H9 (cell line): ENCODE data around the gene GNLY. TPM values are rescaled to one million over a fixed set of nuclear protein-coding genes. Genes with fewer than 3 reads are reported as not detected.

Experiments used
- DNase-seq: peaks from one replicate; pipeline ENCODE4 v3.0.0-alpha.2; 2017
- H2AFZ ChIP-seq: one replicate; pipeline ENCODE4 v1.6.1; 2013; ENCODE audit warnings: mild to moderate bottlenecking, low read length, control low read depth, moderate library complexity
- H2AK5ac ChIP-seq: 2 replicates; pipeline ENCODE4 v1.6.1; 2013; ENCODE audit warnings: low read length, control low read depth, mixed read lengths; ENCODE audit not compliant: insufficient read length
- H2BK120ac ChIP-seq: one replicate; pipeline ENCODE4 v1.6.1; 2013; ENCODE audit warnings: low read depth, mild to moderate bottlenecking, low read length, control low read depth, inconsistent platforms; ENCODE audit not compliant: poor library complexity, severe bottlenecking
- H2BK12ac ChIP-seq: 2 replicates; pipeline ENCODE4 v1.6.1; 2013; ENCODE audit warnings: low read length, control low read depth, mixed read lengths, low read depth; ENCODE audit not compliant: insufficient read length
- H2BK15ac ChIP-seq: 2 replicates; pipeline ENCODE4 v1.6.1; 2013; ENCODE audit warnings: low read depth, low read length, control low read depth
- H2BK20ac ChIP-seq: one replicate; pipeline ENCODE4 v1.6.1; 2013; ENCODE audit warnings: low read depth, mild to moderate bottlenecking, low read length, control low read depth, inconsistent platforms; ENCODE audit not compliant: poor library complexity, severe bottlenecking
- H2BK5ac ChIP-seq: 2 replicates; pipeline ENCODE4 v1.6.1; 2013; ENCODE audit warnings: low read length, control low read depth, mixed read lengths; ENCODE audit not compliant: insufficient read length
- H3K14ac ChIP-seq: 2 replicates; pipeline ENCODE4 v1.6.1; 2013; ENCODE audit warnings: low read length, control low read depth; ENCODE audit not compliant: insufficient read depth
- H3K18ac ChIP-seq: 2 replicates; pipeline ENCODE4 v1.6.1; 2013; ENCODE audit warnings: low read depth, mild to moderate bottlenecking, mixed read lengths, low read length, control low read depth; ENCODE audit not compliant: insufficient read length
- H3K23ac ChIP-seq: 2 replicates; pipeline ENCODE4 v1.6.1; 2013; ENCODE audit warnings: low read length, control low read depth, mixed read lengths, low read depth; ENCODE audit not compliant: insufficient read length
- H3K23me2 ChIP-seq: 2 replicates; pipeline ENCODE4 v1.6.1; 2013; ENCODE audit warnings: low read depth, mild to moderate bottlenecking, mixed read lengths, low read length, control low read depth; ENCODE audit not compliant: insufficient read length, poor library complexity, severe bottlenecking
- H3K27ac ChIP-seq: 2 replicates; pipeline ENCODE4 v1.5.1; 2013; ENCODE audit warnings: low read length, control low read depth, mixed read lengths, low read depth; ENCODE audit not compliant: insufficient read length
- H3K27me3 ChIP-seq: 2 replicates; pipeline ENCODE4 v1.6.1; 2013; ENCODE audit warnings: low read length, control low read depth, inconsistent platforms; ENCODE audit not compliant: insufficient read depth
- H3K4ac ChIP-seq: 2 replicates; pipeline ENCODE4 v1.6.1; 2013; ENCODE audit warnings: low read depth, mild to moderate bottlenecking, control low read depth, inconsistent platforms, low read length, moderate library complexity
- H3K4me1 ChIP-seq: 2 replicates; pipeline ENCODE4 v1.6.1; 2013; ENCODE audit warnings: low read length, control low read depth, inconsistent platforms; ENCODE audit not compliant: insufficient read depth
- H3K4me2 ChIP-seq: 2 replicates; pipeline ENCODE4 v1.6.1; 2013; ENCODE audit warnings: low read length, control low read depth, mixed read lengths; ENCODE audit not compliant: insufficient read length, insufficient read depth
- H3K56ac ChIP-seq: 2 replicates; pipeline ENCODE4 v1.6.1; 2013; ENCODE audit warnings: low read depth, mild to moderate bottlenecking, mixed read lengths, low read length, control low read depth; ENCODE audit not compliant: insufficient read length
- H3K79me1 ChIP-seq: 2 replicates; pipeline ENCODE4 v1.6.1; 2013; ENCODE audit warnings: low read depth, mild to moderate bottlenecking, moderate library complexity, low read length, control low read depth, inconsistent platforms; ENCODE audit not compliant: insufficient read depth, poor library complexity, severe bottlenecking
- H3K79me2 ChIP-seq: 2 replicates; pipeline ENCODE4 v1.6.1; 2013; ENCODE audit warnings: low read length, control low read depth, inconsistent platforms; ENCODE audit not compliant: insufficient read depth
- H3K9ac ChIP-seq: 2 replicates; pipeline ENCODE4 v1.6.1; 2013; ENCODE audit warnings: low read length, control low read depth, mixed read lengths; ENCODE audit not compliant: insufficient read length; ENCODE audit errors: extremely low read depth
- H3K9me3 ChIP-seq: one replicate; pipeline ENCODE4 v1.6.1; 2013; ENCODE audit warnings: low read depth, low read length, inconsistent platforms; ENCODE audit not compliant: control insufficient read depth
- H3T11ph ChIP-seq: one replicate; pipeline ENCODE4 v1.6.1; 2013; ENCODE audit warnings: mild to moderate bottlenecking, low read length, control low read depth, inconsistent platforms
- H4K20me1 ChIP-seq: one replicate; pipeline ENCODE4 v1.6.1; 2013; ENCODE audit not compliant: control insufficient read depth, insufficient read length, insufficient read depth
- H4K5ac ChIP-seq: 2 replicates; pipeline ENCODE4 v1.6.1; 2013; ENCODE audit warnings: low read depth, mild to moderate bottlenecking, mixed read lengths, low read length, control low read depth; ENCODE audit not compliant: insufficient read length
- H4K8ac ChIP-seq: replicated peaks from 2 replicates; pipeline ENCODE4 v1.6.1; 2013; ENCODE audit warnings: low read length, control low read depth, mixed read lengths, low read depth; ENCODE audit not compliant: insufficient read length
- H4K91ac ChIP-seq: 2 replicates; pipeline ENCODE4 v1.6.1; 2013; ENCODE audit warnings: low read depth, mild to moderate bottlenecking, moderate library complexity, mixed read lengths, low read length, control low read depth; ENCODE audit not compliant: insufficient read length
- H3K27ac Mint-ChIP-seq, 3 experiments: 2 replicates in 2 of 3; 3 replicates in 1 of 3; pipeline ENCODE4 v1.8.0; 2020 to 2021; ENCODE audit warnings: mixed read lengths in 3 of 3, mild to moderate bottlenecking in 1 of 3, moderate library complexity in 1 of 3
- H3K27me3 Mint-ChIP-seq: 2 replicates; pipeline ENCODE4 v1.8.0; 2021; ENCODE audit warnings: low read depth, mild to moderate bottlenecking, moderate library complexity, mixed read lengths
- H3K36me3 Mint-ChIP-seq, 3 experiments: 2 replicates in 2 of 3; 3 replicates in 1 of 3; pipeline ENCODE4 v1.8.0; 2020 to 2021; ENCODE audit warnings: low read depth in 3 of 3, mixed read lengths in 3 of 3; ENCODE audit not compliant: insufficient read depth in 1 of 3
- H3K4me1 Mint-ChIP-seq, 2 experiments: 2 replicates each; pipeline ENCODE4 v1.8.0; 2020; ENCODE audit warnings: mixed read lengths in 2 of 2
- H3K4me3 Mint-ChIP-seq, 2 experiments: 2 replicates in 1 of 2; 3 replicates in 1 of 2; pipeline ENCODE4 v1.8.0; 2020 to 2021; ENCODE audit warnings: mild to moderate bottlenecking in 2 of 2, mixed read lengths in 2 of 2, moderate library complexity in 1 of 2
- H3K9me3 Mint-ChIP-seq, 2 experiments: 2 replicates in 1 of 2; 3 replicates in 1 of 2; pipeline ENCODE4 v1.8.0; 2020; ENCODE audit warnings: mild to moderate bottlenecking in 2 of 2, mixed read lengths in 2 of 2, moderate library complexity in 1 of 2
- WGBS: extraction: QIAGEN DNeasy Blood & Tissue Kit; methylation state at CpG from one replicate; pipeline ENCODE4 v1.1.7; 2013; ENCODE audit warnings: missing lambda C conversion rate, low lambda C conversion rate, mixed read lengths; ENCODE audit not compliant: insufficient read length; ENCODE audit errors: extremely low coverage; 5-methylcytosine and 5-hydroxymethylcytosine counted together
- total RNA-seq: library from RNA; stranded (reverse); gene quantifications from 2 replicates; pipeline ENCODE4 v1.2.1, GENCODE V29; 2021
- TF ChIP-seq, protein P1 (sequence below): fragments of 200-600 bp; sonication (generic); conservative IDR thresholded peaks from 3 replicates; pipeline ENCODE4 v1.8.0; 2021; ENCODE audit warnings: antibody characterized with exemption, mild to moderate bottlenecking

Gene GNLY
- total RNA-seq, 1 experiment from 2014 or later = not detected

DNA sequence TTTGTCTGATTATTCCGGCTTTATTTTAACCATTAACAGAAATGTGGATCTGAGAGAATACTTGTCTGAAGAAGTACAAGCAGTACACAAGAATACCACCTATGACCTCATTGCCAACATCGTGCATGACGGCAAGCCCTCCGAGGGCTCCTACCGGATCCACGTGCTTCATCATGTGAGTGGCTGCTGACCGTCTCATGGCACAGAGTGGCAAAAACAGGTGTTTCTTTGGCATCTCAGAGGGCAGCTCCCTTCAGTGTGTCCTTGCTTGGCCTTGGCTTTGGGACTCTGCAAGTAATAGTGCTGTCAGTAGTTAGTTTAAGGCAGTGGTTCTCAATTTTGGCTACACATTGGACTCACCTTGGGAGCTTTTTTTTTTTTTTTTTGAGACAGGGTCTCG lies 49.2 kb upstream of the GNLY start:
- H2BK20ac ChIP-seq = no peak overlapping the region
- Mint-ChIP-seq H3K27me3 (no peaks in the 10 kb centered on the region; the same call in 1 of the 2 replicates), H3K27ac (no peak overlapping the region), H3K4me1 (no peaks in the 10 kb centered on the region), H3K36me3 (peaks cover 56 to 95% (median 89%) of the 10 kb centered on the region in 3 experiments), H3K9me3 (no peaks in the 10 kb centered on the region), H3K4me3 (no peak overlapping the region)
- no peaks in the 10 kb centered on the region for H3K27me3 ChIP-seq
- H4K5ac ChIP-seq = no peak overlapping the region
- H2BK5ac ChIP-seq = no peak overlapping the region
- no peak overlapping the region for H2BK15ac ChIP-seq
- H4K8ac ChIP-seq = no peak overlapping the region
- no peak for DNase-seq
- no peaks in the 10 kb centered on the region for H3K79me2 ChIP-seq
- no peak overlapping the region for H3K56ac ChIP-seq
- H3K9ac ChIP-seq = no peak overlapping the region
- H3K27ac ChIP-seq = no peak overlapping the region
- H3K9me3 ChIP-seq = no peaks in the 10 kb centered on the region
- no peak overlapping the region for H2BK120ac ChIP-seq
- H4K20me1 ChIP-seq = no peaks in the 10 kb centered on the region
- H4K91ac ChIP-seq = no peak overlapping the region
- H3T11ph ChIP-seq = no peak overlapping the region
- WGBS = no CpG with 5 or more reads among the region's 8 CpGs
- H3K79me1 ChIP-seq = no peaks in the 10 kb centered on the region
- H2AFZ ChIP-seq = no peak overlapping the region
- no peaks in the 10 kb centered on the region for H3K4me1 ChIP-seq
- H2BK12ac ChIP-seq = no peak overlapping the region
- no peak overlapping the region for H3K18ac ChIP-seq
- H3K23me2 ChIP-seq = no peaks in the 10 kb centered on the region
- no peak overlapping the region for H3K23ac ChIP-seq
- TF ChIP-seq, protein P1, sequence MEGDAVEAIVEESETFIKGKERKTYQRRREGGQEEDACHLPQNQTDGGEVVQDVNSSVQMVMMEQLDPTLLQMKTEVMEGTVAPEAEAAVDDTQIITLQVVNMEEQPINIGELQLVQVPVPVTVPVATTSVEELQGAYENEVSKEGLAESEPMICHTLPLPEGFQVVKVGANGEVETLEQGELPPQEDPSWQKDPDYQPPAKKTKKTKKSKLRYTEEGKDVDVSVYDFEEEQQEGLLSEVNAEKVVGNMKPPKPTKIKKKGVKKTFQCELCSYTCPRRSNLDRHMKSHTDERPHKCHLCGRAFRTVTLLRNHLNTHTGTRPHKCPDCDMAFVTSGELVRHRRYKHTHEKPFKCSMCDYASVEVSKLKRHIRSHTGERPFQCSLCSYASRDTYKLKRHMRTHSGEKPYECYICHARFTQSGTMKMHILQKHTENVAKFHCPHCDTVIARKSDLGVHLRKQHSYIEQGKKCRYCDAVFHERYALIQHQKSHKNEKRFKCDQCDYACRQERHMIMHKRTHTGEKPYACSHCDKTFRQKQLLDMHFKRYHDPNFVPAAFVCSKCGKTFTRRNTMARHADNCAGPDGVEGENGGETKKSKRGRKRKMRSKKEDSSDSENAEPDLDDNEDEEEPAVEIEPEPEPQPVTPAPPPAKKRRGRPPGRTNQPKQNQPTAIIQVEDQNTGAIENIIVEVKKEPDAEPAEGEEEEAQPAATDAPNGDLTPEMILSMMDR = no peak
- no peak overlapping the region for H3K14ac ChIP-seq
- H2AK5ac ChIP-seq = no peak overlapping the region
- H3K4ac ChIP-seq = no peak overlapping the region
- no peak overlapping the region for H3K4me2 ChIP-seq
